Neural cell (in vitro differentiated cells): ENCODE measurements around the gene SOX5. TPM values are rescaled to one million over a fixed set of nuclear protein-coding genes. Genes with fewer than 3 reads are reported as not detected.

Experiments
- H2AFZ ChIP-seq: fragments of 200-600, 300-800 bp; sonication (generic), shearing (Covaris generic); 2 replicates; pipeline ENCODE4 v1.6.0; 2014; ENCODE audit warnings: low read depth, mild to moderate bottlenecking, antibody characterized with exemption, low read length, moderate library complexity
- H3F3A ChIP-seq: fragments of 200-600 bp; shearing (Covaris generic); 2 replicates; pipeline ENCODE4 v1.6.1; 2016; ENCODE audit warnings: mild to moderate bottlenecking, moderate library complexity, mixed read lengths, antibody characterized with exemption, low read length; ENCODE audit not compliant: insufficient read depth, poor library complexity, severe bottlenecking
- H3K27ac ChIP-seq: fragments of 200-600, 300-800 bp; sonication (generic), shearing (Covaris generic); 2 replicates; pipeline ENCODE4 v1.5.1; 2014; ENCODE audit warnings: mild to moderate bottlenecking, low read length, moderate library complexity
- H3K27me3 ChIP-seq: fragments of 300-800, 200-600 bp; sonication (generic), shearing (Covaris generic); 2 replicates; pipeline ENCODE4 v1.6.0; 2014; ENCODE audit warnings: mild to moderate bottlenecking, low read depth, low read length, moderate library complexity; ENCODE audit not compliant: insufficient read depth
- H3K36me3 ChIP-seq: fragments of 300-800, 200-600 bp; sonication (generic), shearing (Covaris generic); 2 replicates; pipeline ENCODE4 v1.5.1; 2014; ENCODE audit warnings: mild to moderate bottlenecking, antibody characterized with exemption, low read length, moderate library complexity; ENCODE audit not compliant: insufficient read depth
- H3K4me2 ChIP-seq: fragments of 300-800, 200-600 bp; sonication (generic), shearing (Covaris generic); 2 replicates; pipeline ENCODE4 v1.6.0; 2014; ENCODE audit warnings: mild to moderate bottlenecking, low read length
- H3K4me3 ChIP-seq: fragments of 300-800, 200-600 bp; sonication (generic), shearing (Covaris generic); 2 replicates; pipeline ENCODE4 v1.5.1; 2014; ENCODE audit warnings: mild to moderate bottlenecking, low read length, moderate library complexity
- H3K79me2 ChIP-seq: fragments of 200-600 bp; shearing (Covaris generic); replicated peaks from 2 replicates; pipeline ENCODE4 v1.6.0; 2014; ENCODE audit warnings: mild to moderate bottlenecking, low read length, moderate library complexity; ENCODE audit not compliant: insufficient read depth
- H3K9ac ChIP-seq: fragments of 300-800, 200-600 bp; sonication (generic), shearing (Covaris generic); 2 replicates; pipeline ENCODE4 v1.6.1; 2016; ENCODE audit warnings: mild to moderate bottlenecking, low read length, mixed read lengths
- H3K9me2 ChIP-seq: fragments of 200-600 bp; shearing (Covaris generic); 2 replicates; pipeline ENCODE4 v1.6.1; 2016; ENCODE audit warnings: mild to moderate bottlenecking, low read length, mixed read lengths; ENCODE audit not compliant: insufficient read depth
- H3K9me3 ChIP-seq: fragments of 200-600, 300-800 bp; sonication (generic), shearing (Covaris generic); 2 replicates; pipeline ENCODE4 v1.6.1; 2016; ENCODE audit warnings: mild to moderate bottlenecking, mixed run types, low read length, moderate library complexity, mixed read lengths
- H4K20me1 ChIP-seq: fragments of 200-600 bp; shearing (Covaris generic); 2 replicates; pipeline ENCODE4 v1.6.1; 2016; ENCODE audit warnings: mild to moderate bottlenecking, mixed run types; ENCODE audit not compliant: insufficient read depth
- EP300 ChIP-seq: fragments of 450-650 bp; conservative IDR thresholded peaks from 2 replicates; pipeline ENCODE4 v1.6.1; 2014; ENCODE audit warnings: antibody characterized with exemption, mild to moderate bottlenecking, moderate library complexity; ENCODE audit not compliant: poor library complexity, severe bottlenecking
- EZH2 ChIP-seq: fragments of 200-600, 300-800 bp; shearing (Covaris generic), sonication (generic); IDR thresholded peaks from 2 replicates; pipeline ENCODE4 v1.6.1; 2014; ENCODE audit warnings: antibody characterized with exemption, low read length, borderline replicate concordance, mild to moderate bottlenecking; ENCODE audit not compliant: insufficient read depth, poor library complexity, severe bottlenecking
- MXI1 ChIP-seq: fragments of 450-650 bp; conservative IDR thresholded peaks from 2 replicates; pipeline ENCODE4 v1.6.1; 2014; ENCODE audit warnings: antibody characterized with exemption, mild to moderate bottlenecking; ENCODE audit not compliant: poor library complexity, severe bottlenecking
- POLR2AphosphoS5 ChIP-seq: IDR thresholded peaks from 2 replicates; pipeline ENCODE4 v1.6.1; 2012
- RAD21 ChIP-seq: fragments of 450-650 bp; conservative IDR thresholded peaks from 2 replicates; pipeline ENCODE4 v1.6.1; 2014; ENCODE audit warnings: antibody characterized with exemption, mild to moderate bottlenecking, moderate library complexity
- SMC3 ChIP-seq: fragments of 450-650 bp; conservative IDR thresholded peaks from 2 replicates; pipeline ENCODE4 v1.6.1; 2014; ENCODE audit warnings: antibody characterized with exemption, mild to moderate bottlenecking, moderate library complexity; ENCODE audit not compliant: poor library complexity
- TAF1 ChIP-seq: IDR thresholded peaks from 2 replicates; pipeline ENCODE4 v1.6.1; 2012; ENCODE audit warnings: low read depth
- polyA plus RNA-seq: library from polyadenylated mRNA; depleted of rRNA; stranded (reverse); fragments of >200 nt; gene quantifications from 2 replicates; pipeline ENCODE4 v1.2.3, GENCODE V29; 2014
- TF ChIP-seq, protein P1 (sequence below): fragments of 450-650 bp; IDR thresholded peaks from 2 replicates; pipeline ENCODE4 v1.5.1; 2014; ENCODE audit warnings: antibody characterized with exemption, mild to moderate bottlenecking, moderate library complexity; ENCODE audit not compliant: poor library complexity, severe bottlenecking
- TF ChIP-seq, protein P2 (sequence below): IDR thresholded peaks from 2 replicates; pipeline ENCODE4 v1.6.1; 2012; ENCODE audit warnings: borderline replicate concordance

SOX5 gene
- polyA plus RNA-seq, 1 donor from 2014 or later = 1.8 TPM

DNA sequence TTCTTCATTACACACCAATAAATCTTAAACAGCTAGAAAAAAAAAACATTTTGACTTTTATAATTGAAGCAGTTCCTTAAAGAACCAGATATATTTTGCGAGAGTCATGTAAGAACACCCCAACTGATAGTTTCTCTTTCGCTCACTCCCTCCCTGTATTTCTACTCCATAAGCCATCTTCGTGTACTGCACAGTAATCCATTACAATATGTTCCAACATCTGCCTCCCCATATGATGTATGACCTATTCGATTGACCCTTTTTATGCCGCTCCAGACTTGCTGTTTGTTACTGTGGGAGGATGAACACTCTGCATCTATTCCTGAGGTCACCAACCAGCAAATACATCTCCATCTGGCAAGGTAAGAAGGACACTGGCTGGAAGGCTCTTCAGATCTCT, 331.7 kb downstream of the SOX5 start:
- H3K9me3 ChIP-seq = no peaks in the 10 kb centered on the region
- no peak overlapping the region for H3K4me3 ChIP-seq
- H3K27ac ChIP-seq = no peak overlapping the region
- no peaks in the 10 kb centered on the region for H3F3A ChIP-seq
- no peaks in the 10 kb centered on the region for H3K9me2 ChIP-seq
- H3K79me2 ChIP-seq = no peaks in the 10 kb centered on the region
- no peak overlapping the region for H3K4me2 ChIP-seq
- H2AFZ ChIP-seq = no peak overlapping the region
- no peaks in the 10 kb centered on the region for H3K36me3 ChIP-seq
- no peaks in the 10 kb centered on the region for H4K20me1 ChIP-seq
- TF ChIP-seq EP300 = no peak
- no peak for TF ChIP-seq POLR2AphosphoS5
- TF ChIP-seq, protein P1, sequence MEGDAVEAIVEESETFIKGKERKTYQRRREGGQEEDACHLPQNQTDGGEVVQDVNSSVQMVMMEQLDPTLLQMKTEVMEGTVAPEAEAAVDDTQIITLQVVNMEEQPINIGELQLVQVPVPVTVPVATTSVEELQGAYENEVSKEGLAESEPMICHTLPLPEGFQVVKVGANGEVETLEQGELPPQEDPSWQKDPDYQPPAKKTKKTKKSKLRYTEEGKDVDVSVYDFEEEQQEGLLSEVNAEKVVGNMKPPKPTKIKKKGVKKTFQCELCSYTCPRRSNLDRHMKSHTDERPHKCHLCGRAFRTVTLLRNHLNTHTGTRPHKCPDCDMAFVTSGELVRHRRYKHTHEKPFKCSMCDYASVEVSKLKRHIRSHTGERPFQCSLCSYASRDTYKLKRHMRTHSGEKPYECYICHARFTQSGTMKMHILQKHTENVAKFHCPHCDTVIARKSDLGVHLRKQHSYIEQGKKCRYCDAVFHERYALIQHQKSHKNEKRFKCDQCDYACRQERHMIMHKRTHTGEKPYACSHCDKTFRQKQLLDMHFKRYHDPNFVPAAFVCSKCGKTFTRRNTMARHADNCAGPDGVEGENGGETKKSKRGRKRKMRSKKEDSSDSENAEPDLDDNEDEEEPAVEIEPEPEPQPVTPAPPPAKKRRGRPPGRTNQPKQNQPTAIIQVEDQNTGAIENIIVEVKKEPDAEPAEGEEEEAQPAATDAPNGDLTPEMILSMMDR = no peak
- no peak for TF ChIP-seq RAD21
- TF ChIP-seq, protein P2, sequence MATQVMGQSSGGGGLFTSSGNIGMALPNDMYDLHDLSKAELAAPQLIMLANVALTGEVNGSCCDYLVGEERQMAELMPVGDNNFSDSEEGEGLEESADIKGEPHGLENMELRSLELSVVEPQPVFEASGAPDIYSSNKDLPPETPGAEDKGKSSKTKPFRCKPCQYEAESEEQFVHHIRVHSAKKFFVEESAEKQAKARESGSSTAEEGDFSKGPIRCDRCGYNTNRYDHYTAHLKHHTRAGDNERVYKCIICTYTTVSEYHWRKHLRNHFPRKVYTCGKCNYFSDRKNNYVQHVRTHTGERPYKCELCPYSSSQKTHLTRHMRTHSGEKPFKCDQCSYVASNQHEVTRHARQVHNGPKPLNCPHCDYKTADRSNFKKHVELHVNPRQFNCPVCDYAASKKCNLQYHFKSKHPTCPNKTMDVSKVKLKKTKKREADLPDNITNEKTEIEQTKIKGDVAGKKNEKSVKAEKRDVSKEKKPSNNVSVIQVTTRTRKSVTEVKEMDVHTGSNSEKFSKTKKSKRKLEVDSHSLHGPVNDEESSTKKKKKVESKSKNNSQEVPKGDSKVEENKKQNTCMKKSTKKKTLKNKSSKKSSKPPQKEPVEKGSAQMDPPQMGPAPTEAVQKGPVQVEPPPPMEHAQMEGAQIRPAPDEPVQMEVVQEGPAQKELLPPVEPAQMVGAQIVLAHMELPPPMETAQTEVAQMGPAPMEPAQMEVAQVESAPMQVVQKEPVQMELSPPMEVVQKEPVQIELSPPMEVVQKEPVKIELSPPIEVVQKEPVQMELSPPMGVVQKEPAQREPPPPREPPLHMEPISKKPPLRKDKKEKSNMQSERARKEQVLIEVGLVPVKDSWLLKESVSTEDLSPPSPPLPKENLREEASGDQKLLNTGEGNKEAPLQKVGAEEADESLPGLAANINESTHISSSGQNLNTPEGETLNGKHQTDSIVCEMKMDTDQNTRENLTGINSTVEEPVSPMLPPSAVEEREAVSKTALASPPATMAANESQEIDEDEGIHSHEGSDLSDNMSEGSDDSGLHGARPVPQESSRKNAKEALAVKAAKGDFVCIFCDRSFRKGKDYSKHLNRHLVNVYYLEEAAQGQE = no peak
- TF ChIP-seq EZH2 = no peak
- TF ChIP-seq MXI1 = no peak
- H3K9ac ChIP-seq = no peak overlapping the region
- no peaks in the 10 kb centered on the region for H3K27me3 ChIP-seq

DNA sequence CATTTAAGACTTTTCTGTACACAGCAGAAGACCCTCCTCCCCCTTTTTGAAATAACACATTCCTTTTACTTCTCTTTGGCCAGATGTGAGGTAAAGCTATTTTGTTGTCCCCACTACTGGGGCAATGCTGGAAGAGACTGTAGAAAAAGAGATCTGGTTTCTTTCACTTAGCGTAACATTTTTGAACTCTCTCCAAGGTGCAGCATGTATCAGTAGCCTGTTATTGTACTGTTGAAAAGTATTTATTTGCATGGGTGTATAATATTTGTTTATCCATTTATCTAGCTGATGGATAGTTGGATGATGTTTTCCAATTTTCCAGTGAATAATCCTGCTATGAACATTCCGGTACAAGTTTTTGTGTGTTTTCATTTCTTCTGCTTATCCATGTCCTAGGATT, 335.2 kb downstream of the SOX5 start:
- Histone ChIP-seq H3K4me3 (no peak overlapping the region), H3K27ac (no peak overlapping the region), H3K4me2 (no peak overlapping the region), H4K20me1 (no peaks in the 10 kb centered on the region), H3K9ac (no peak overlapping the region), H2AFZ (no peak overlapping the region), H3K79me2 (no peaks in the 10 kb centered on the region), H3K9me3 (no peaks in the 10 kb centered on the region), H3K27me3 (no peaks in the 10 kb centered on the region), H3F3A (no peaks in the 10 kb centered on the region), H3K36me3 (no peaks in the 10 kb centered on the region), H3K9me2 (no peaks in the 10 kb centered on the region)
- TF ChIP-seq SMC3 = no peak
- no peak for TF ChIP-seq RAD21
- TF ChIP-seq, protein P2 = no peak
- no peak for TF ChIP-seq EZH2
- TF ChIP-seq TAF1 = no peak
- TF ChIP-seq, protein P1 = no peak
- no peak for TF ChIP-seq MXI1
- TF ChIP-seq POLR2AphosphoS5 = no peak
- no peak for TF ChIP-seq EP300
